ENCODE results near the gene GJB5.

- TF ChIP-seq, protein P1, sequence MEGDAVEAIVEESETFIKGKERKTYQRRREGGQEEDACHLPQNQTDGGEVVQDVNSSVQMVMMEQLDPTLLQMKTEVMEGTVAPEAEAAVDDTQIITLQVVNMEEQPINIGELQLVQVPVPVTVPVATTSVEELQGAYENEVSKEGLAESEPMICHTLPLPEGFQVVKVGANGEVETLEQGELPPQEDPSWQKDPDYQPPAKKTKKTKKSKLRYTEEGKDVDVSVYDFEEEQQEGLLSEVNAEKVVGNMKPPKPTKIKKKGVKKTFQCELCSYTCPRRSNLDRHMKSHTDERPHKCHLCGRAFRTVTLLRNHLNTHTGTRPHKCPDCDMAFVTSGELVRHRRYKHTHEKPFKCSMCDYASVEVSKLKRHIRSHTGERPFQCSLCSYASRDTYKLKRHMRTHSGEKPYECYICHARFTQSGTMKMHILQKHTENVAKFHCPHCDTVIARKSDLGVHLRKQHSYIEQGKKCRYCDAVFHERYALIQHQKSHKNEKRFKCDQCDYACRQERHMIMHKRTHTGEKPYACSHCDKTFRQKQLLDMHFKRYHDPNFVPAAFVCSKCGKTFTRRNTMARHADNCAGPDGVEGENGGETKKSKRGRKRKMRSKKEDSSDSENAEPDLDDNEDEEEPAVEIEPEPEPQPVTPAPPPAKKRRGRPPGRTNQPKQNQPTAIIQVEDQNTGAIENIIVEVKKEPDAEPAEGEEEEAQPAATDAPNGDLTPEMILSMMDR (IDR thresholded peaks at IDR 0.05), result no peak
- no peak for TF ChIP-seq EZH2 (IDR thresholded peaks at IDR 0.05)
- TF ChIP-seq EZH2phosphoT487 (IDR thresholded peaks at IDR 0.05), result no peak
Measured at GRCh38 chr1:34790985-34791384, 36.1 kb downstream of the GJB5 start.

All from neural progenitor cell (in vitro differentiated cells).